ENCODE measurements around the gene PAPOLG.

- no peak for TF ChIP-seq CTCF (IDR thresholded peaks at IDR 0.05; ENCODE audit: insufficient read depth, low read depth, low read length)
- no peak for TF ChIP-seq EZH2 (IDR thresholded peaks at IDR 0.05; ENCODE audit: insufficient read depth, low read length)
Measured at GRCh38 chr2:60745330-60745729, 10.7 kb upstream of the PAPOLG start.

Measured in astrocyte (in vitro differentiated cells and primary cell).